Panc1 (cell line): Measurements from ENCODE around the gene CTRB2.
"Not testable (repeated sequence)": the region's sequence is repeated elsewhere in the genome, so short reads cannot be mapped to it uniquely, and the experiment has no call there.

ENCODE experiments used
- CTCF ChIP-seq: fragments of 450-650 bp; IDR thresholded peaks from 2 replicates; pipeline ENCODE4 v1.5.1; 2017; ENCODE audit warnings: mild to moderate bottlenecking
- POLR2AphosphoS5 ChIP-seq: IDR thresholded peaks from 2 replicates; pipeline ENCODE4 v1.6.1; 2012; ENCODE audit warnings: mild to moderate bottlenecking, low read depth, low read length, moderate library complexity
- REST ChIP-seq, 2 experiments: IDR thresholded peaks; 2 replicates each; pipeline ENCODE4 v1.6.1; 2011 to 2012; ENCODE audit warnings: low read depth in 2 of 2, control low read depth in 1 of 2, low read length in 1 of 2, mild to moderate bottlenecking in 1 of 2, moderate library complexity in 1 of 2; ENCODE audit not compliant: insufficient read depth in 1 of 2
- SIN3A ChIP-seq: IDR thresholded peaks from 2 replicates; pipeline ENCODE4 v1.6.1; 2012; ENCODE audit warnings: low read depth, mild to moderate bottlenecking, low read length, moderate library complexity, borderline replicate concordance; ENCODE audit not compliant: insufficient read depth

- not testable (repeated sequence) for TF ChIP-seq CTCF; SIN3A; REST (IDR thresholded peaks at IDR 0.05; ENCODE audit: insufficient read depth in 1 of 2, low read depth in 2 of 2, low read length in 1 of 2); POLR2AphosphoS5
Measured at GRCh38 chr16:75223129-75223528, 16.2 kb upstream of the CTRB2 start.
